Neural cell (in vitro differentiated cells): ENCODE results near the gene PUSL1. TPM values are rescaled to one million over a fixed set of nuclear protein-coding genes. Genes with fewer than 3 reads are reported as not detected.

Experiments
- H2AFZ ChIP-seq: fragments of 200-600, 300-800 bp; sonication (generic), shearing (Covaris generic); 2 replicates; pipeline ENCODE4 v1.6.0; 2014; ENCODE audit warnings: low read depth, mild to moderate bottlenecking, antibody characterized with exemption, low read length, moderate library complexity
- H3F3A ChIP-seq: fragments of 200-600 bp; shearing (Covaris generic); 2 replicates; pipeline ENCODE4 v1.6.1; 2016; ENCODE audit warnings: mild to moderate bottlenecking, moderate library complexity, mixed read lengths, antibody characterized with exemption, low read length; ENCODE audit not compliant: insufficient read depth, poor library complexity, severe bottlenecking
- H3K27ac ChIP-seq: fragments of 200-600, 300-800 bp; sonication (generic), shearing (Covaris generic); 2 replicates; pipeline ENCODE4 v1.5.1; 2014; ENCODE audit warnings: mild to moderate bottlenecking, low read length, moderate library complexity
- H3K27me3 ChIP-seq: fragments of 300-800, 200-600 bp; sonication (generic), shearing (Covaris generic); 2 replicates; pipeline ENCODE4 v1.6.0; 2014; ENCODE audit warnings: mild to moderate bottlenecking, low read depth, low read length, moderate library complexity; ENCODE audit not compliant: insufficient read depth
- H3K36me3 ChIP-seq: fragments of 300-800, 200-600 bp; sonication (generic), shearing (Covaris generic); 2 replicates; pipeline ENCODE4 v1.5.1; 2014; ENCODE audit warnings: mild to moderate bottlenecking, antibody characterized with exemption, low read length, moderate library complexity; ENCODE audit not compliant: insufficient read depth
- H3K4me2 ChIP-seq: fragments of 300-800, 200-600 bp; sonication (generic), shearing (Covaris generic); 2 replicates; pipeline ENCODE4 v1.6.0; 2014; ENCODE audit warnings: mild to moderate bottlenecking, low read length
- H3K4me3 ChIP-seq: fragments of 300-800, 200-600 bp; sonication (generic), shearing (Covaris generic); 2 replicates; pipeline ENCODE4 v1.5.1; 2014; ENCODE audit warnings: mild to moderate bottlenecking, low read length, moderate library complexity
- H3K79me2 ChIP-seq: fragments of 200-600 bp; shearing (Covaris generic); replicated peaks from 2 replicates; pipeline ENCODE4 v1.6.0; 2014; ENCODE audit warnings: mild to moderate bottlenecking, low read length, moderate library complexity; ENCODE audit not compliant: insufficient read depth
- H3K9ac ChIP-seq: fragments of 300-800, 200-600 bp; sonication (generic), shearing (Covaris generic); 2 replicates; pipeline ENCODE4 v1.6.1; 2016; ENCODE audit warnings: mild to moderate bottlenecking, low read length, mixed read lengths
- H3K9me2 ChIP-seq: fragments of 200-600 bp; shearing (Covaris generic); 2 replicates; pipeline ENCODE4 v1.6.1; 2016; ENCODE audit warnings: mild to moderate bottlenecking, low read length, mixed read lengths; ENCODE audit not compliant: insufficient read depth
- H3K9me3 ChIP-seq: fragments of 200-600, 300-800 bp; sonication (generic), shearing (Covaris generic); 2 replicates; pipeline ENCODE4 v1.6.1; 2016; ENCODE audit warnings: mild to moderate bottlenecking, mixed run types, low read length, moderate library complexity, mixed read lengths
- H4K20me1 ChIP-seq: fragments of 200-600 bp; shearing (Covaris generic); 2 replicates; pipeline ENCODE4 v1.6.1; 2016; ENCODE audit warnings: mild to moderate bottlenecking, mixed run types; ENCODE audit not compliant: insufficient read depth
- EP300 ChIP-seq: fragments of 450-650 bp; conservative IDR thresholded peaks from 2 replicates; pipeline ENCODE4 v1.6.1; 2014; ENCODE audit warnings: antibody characterized with exemption, mild to moderate bottlenecking, moderate library complexity; ENCODE audit not compliant: poor library complexity, severe bottlenecking
- EZH2 ChIP-seq: fragments of 200-600, 300-800 bp; shearing (Covaris generic), sonication (generic); IDR thresholded peaks from 2 replicates; pipeline ENCODE4 v1.6.1; 2014; ENCODE audit warnings: antibody characterized with exemption, low read length, borderline replicate concordance, mild to moderate bottlenecking; ENCODE audit not compliant: insufficient read depth, poor library complexity, severe bottlenecking
- MXI1 ChIP-seq: fragments of 450-650 bp; conservative IDR thresholded peaks from 2 replicates; pipeline ENCODE4 v1.6.1; 2014; ENCODE audit warnings: antibody characterized with exemption, mild to moderate bottlenecking; ENCODE audit not compliant: poor library complexity, severe bottlenecking
- POLR2AphosphoS5 ChIP-seq: IDR thresholded peaks from 2 replicates; pipeline ENCODE4 v1.6.1; 2012
- RAD21 ChIP-seq: fragments of 450-650 bp; conservative IDR thresholded peaks from 2 replicates; pipeline ENCODE4 v1.6.1; 2014; ENCODE audit warnings: antibody characterized with exemption, mild to moderate bottlenecking, moderate library complexity
- SMC3 ChIP-seq: fragments of 450-650 bp; conservative IDR thresholded peaks from 2 replicates; pipeline ENCODE4 v1.6.1; 2014; ENCODE audit warnings: antibody characterized with exemption, mild to moderate bottlenecking, moderate library complexity; ENCODE audit not compliant: poor library complexity
- TAF1 ChIP-seq: IDR thresholded peaks from 2 replicates; pipeline ENCODE4 v1.6.1; 2012; ENCODE audit warnings: low read depth
- polyA plus RNA-seq: library from polyadenylated mRNA; depleted of rRNA; stranded (reverse); fragments of >200 nt; gene quantifications from 2 replicates; pipeline ENCODE4 v1.2.3, GENCODE V29; 2014
- TF ChIP-seq, protein P1 (sequence below): IDR thresholded peaks from 2 replicates; pipeline ENCODE4 v1.6.1; 2012; ENCODE audit warnings: borderline replicate concordance
- TF ChIP-seq, protein P2 (sequence below): fragments of 450-650 bp; IDR thresholded peaks from 2 replicates; pipeline ENCODE4 v1.5.1; 2014; ENCODE audit warnings: antibody characterized with exemption, mild to moderate bottlenecking, moderate library complexity; ENCODE audit not compliant: poor library complexity, severe bottlenecking

PUSL1 gene
- polyA plus RNA-seq, 1 donor from 2014 or later: 25.0 TPM

DNA sequence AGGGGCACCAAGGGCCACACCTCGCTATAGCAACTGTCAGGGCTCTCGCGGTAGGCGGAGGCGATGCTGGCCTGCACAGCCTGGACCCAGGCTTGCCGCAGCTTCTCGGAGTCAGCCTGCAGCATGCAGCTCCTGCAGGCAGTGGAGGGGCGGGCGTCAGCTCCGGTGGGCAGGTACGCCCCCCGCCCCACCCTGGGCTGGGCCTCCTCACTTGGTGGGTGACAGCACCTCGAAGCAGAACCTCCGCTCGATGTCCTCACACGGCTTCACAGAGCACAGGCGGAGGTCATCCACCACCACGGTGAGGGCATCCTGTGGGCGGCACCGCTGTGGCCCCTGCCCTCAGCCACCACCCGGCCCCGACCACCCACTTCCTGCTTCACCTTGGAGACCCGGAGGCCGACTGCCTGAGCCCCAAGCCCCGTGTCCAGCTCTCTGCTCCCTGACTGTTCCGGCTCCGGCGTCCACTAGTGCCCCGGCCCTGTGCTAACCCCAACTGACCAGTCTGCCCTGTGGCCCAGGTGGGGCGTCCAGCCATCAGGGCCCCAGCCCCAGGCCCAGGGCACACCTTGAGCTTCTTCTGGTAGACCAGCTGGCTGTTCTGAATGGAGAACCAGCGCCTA, 10.5 kb upstream of the PUSL1 start:
- Histone ChIP-seq H3K4me2 (no peak overlapping the region), H3K9me2 (no peaks in the 10 kb centered on the region), H3K9ac (no peak overlapping the region), H2AFZ (no peak overlapping the region), H3K79me2 (no peaks in the 10 kb centered on the region), H3K27me3 (no peaks in the 10 kb centered on the region), H4K20me1 (no peaks in the 10 kb centered on the region), H3K36me3 (no peaks in the 10 kb centered on the region), H3K9me3 (no peaks in the 10 kb centered on the region), H3F3A (no peaks in the 10 kb centered on the region), H3K27ac (no peak overlapping the region), H3K4me3 (no peak overlapping the region)
- TF ChIP-seq MXI1: no peak
- TF ChIP-seq TAF1: no peak
- TF ChIP-seq, protein P1, sequence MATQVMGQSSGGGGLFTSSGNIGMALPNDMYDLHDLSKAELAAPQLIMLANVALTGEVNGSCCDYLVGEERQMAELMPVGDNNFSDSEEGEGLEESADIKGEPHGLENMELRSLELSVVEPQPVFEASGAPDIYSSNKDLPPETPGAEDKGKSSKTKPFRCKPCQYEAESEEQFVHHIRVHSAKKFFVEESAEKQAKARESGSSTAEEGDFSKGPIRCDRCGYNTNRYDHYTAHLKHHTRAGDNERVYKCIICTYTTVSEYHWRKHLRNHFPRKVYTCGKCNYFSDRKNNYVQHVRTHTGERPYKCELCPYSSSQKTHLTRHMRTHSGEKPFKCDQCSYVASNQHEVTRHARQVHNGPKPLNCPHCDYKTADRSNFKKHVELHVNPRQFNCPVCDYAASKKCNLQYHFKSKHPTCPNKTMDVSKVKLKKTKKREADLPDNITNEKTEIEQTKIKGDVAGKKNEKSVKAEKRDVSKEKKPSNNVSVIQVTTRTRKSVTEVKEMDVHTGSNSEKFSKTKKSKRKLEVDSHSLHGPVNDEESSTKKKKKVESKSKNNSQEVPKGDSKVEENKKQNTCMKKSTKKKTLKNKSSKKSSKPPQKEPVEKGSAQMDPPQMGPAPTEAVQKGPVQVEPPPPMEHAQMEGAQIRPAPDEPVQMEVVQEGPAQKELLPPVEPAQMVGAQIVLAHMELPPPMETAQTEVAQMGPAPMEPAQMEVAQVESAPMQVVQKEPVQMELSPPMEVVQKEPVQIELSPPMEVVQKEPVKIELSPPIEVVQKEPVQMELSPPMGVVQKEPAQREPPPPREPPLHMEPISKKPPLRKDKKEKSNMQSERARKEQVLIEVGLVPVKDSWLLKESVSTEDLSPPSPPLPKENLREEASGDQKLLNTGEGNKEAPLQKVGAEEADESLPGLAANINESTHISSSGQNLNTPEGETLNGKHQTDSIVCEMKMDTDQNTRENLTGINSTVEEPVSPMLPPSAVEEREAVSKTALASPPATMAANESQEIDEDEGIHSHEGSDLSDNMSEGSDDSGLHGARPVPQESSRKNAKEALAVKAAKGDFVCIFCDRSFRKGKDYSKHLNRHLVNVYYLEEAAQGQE: no peak
- no peak for TF ChIP-seq SMC3
- no peak for TF ChIP-seq RAD21
- no peak for TF ChIP-seq EP300
- TF ChIP-seq, protein P2, sequence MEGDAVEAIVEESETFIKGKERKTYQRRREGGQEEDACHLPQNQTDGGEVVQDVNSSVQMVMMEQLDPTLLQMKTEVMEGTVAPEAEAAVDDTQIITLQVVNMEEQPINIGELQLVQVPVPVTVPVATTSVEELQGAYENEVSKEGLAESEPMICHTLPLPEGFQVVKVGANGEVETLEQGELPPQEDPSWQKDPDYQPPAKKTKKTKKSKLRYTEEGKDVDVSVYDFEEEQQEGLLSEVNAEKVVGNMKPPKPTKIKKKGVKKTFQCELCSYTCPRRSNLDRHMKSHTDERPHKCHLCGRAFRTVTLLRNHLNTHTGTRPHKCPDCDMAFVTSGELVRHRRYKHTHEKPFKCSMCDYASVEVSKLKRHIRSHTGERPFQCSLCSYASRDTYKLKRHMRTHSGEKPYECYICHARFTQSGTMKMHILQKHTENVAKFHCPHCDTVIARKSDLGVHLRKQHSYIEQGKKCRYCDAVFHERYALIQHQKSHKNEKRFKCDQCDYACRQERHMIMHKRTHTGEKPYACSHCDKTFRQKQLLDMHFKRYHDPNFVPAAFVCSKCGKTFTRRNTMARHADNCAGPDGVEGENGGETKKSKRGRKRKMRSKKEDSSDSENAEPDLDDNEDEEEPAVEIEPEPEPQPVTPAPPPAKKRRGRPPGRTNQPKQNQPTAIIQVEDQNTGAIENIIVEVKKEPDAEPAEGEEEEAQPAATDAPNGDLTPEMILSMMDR: no peak
- TF ChIP-seq POLR2AphosphoS5: no peak
- TF ChIP-seq EZH2: no peak

DNA sequence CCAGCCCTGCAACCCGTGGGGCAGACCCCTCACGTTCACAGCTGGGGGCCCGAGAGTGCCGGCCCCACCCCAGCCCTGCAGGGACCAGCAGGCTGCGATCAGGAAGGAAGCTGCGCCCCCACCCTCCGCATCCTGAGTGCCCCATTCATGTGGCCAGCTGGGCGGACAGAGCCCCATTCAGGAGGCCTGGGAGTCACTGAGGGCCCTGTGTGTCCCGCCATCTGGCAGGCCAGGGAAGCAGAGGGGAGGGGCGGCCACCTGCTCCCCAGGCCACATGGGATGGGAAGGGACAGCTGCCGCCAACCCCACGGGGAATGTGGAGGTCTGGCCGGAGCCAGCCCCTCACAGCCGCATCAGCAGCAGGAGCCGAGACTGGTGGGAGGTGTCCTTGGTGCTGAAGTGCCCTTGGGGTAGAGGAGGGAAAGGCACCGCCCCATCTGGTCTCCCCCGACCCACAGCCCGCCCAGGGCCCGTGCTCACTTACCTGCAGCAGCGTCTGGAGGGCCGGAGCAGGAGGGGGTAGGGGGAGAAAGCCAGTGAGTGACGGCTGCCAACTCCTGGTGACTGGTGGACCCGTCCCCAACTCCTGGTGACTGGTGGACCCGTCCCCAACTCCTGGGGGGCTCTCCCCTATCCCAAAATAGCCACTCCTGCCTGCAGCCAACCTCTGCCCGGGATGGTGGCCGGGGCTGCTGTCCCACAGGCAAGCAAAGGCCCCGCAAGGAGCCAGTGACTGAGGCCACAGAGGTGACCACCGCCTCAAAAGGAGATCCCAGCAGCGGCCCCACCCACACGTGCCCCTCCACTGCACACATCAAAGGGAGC, 9.3 kb upstream of the PUSL1 start:
- Histone ChIP-seq H2AFZ (no peak overlapping the region), H3K9me2 (no peaks in the 10 kb centered on the region), H3K27me3 (no peaks in the 10 kb centered on the region), H3K9ac (no peak overlapping the region), H3K36me3 (no peaks in the 10 kb centered on the region), H3K27ac (no peak overlapping the region), H4K20me1 (peaks cover 2% of the 10 kb centered on the region), H3K79me2 (peaks cover 2% of the 10 kb centered on the region), H3F3A (no peaks in the 10 kb centered on the region), H3K4me3 (no peak overlapping the region), H3K4me2 (no peak overlapping the region), H3K9me3 (no peaks in the 10 kb centered on the region)
- TF ChIP-seq EP300 (no peak), MXI1 (no peak), SMC3 (no peak), RAD21 (no peak), POLR2AphosphoS5 (no peak), TAF1 (no peak), EZH2 (no peak)
- TF ChIP-seq, protein P1: no peak
- TF ChIP-seq, protein P2: no peak
